ENCODE measurements around the gene ARRDC3.

Gene ARRDC3

GRCh38 chr5:91373006-91373405, 10.1 kb downstream of the ARRDC3 start:
- TF ChIP-seq SIN3A (IDR thresholded peaks at IDR 0.05; ENCODE audit: borderline replicate concordance, insufficient read depth, low read length) = no peak
- TF ChIP-seq REST (IDR thresholded peaks at IDR 0.05; ENCODE audit: insufficient read depth in 1 of 2, low read depth in 2 of 2, low read length in 2 of 2) = no peak
- TF ChIP-seq POLR2AphosphoS5 (IDR thresholded peaks at IDR 0.05; ENCODE audit: low read depth, low read length) = no peak
- no peak for TF ChIP-seq FOXP2 (optimal IDR thresholded peaks at IDR 0.05; ENCODE audit: borderline replicate concordance, extremely low read depth, extremely low read length, insufficient read depth)
- no peak for TF ChIP-seq TAF1 (IDR thresholded peaks at IDR 0.05; ENCODE audit: borderline replicate concordance, insufficient read depth, low read length)

GRCh38 chr5:91369480-91369879, 13.6 kb downstream of the ARRDC3 start:
- TF ChIP-seq REST (IDR thresholded peaks at IDR 0.05; ENCODE audit: insufficient read depth in 1 of 2, low read depth in 2 of 2, low read length in 2 of 2) (no peak), FOXP2 (optimal IDR thresholded peaks at IDR 0.05; ENCODE audit: borderline replicate concordance, extremely low read depth, extremely low read length, insufficient read depth) (no peak), TAF1 (IDR thresholded peaks at IDR 0.05; ENCODE audit: borderline replicate concordance, insufficient read depth, low read length) (no peak), POLR2AphosphoS5 (IDR thresholded peaks at IDR 0.05; ENCODE audit: low read depth, low read length) (no peak), SIN3A (IDR thresholded peaks at IDR 0.05; ENCODE audit: borderline replicate concordance, insufficient read depth, low read length) (no peak)

GRCh38 chr5:91367908-91368648, 15.0 kb downstream of the ARRDC3 start:
- no peak for TF ChIP-seq POLR2AphosphoS5 (IDR thresholded peaks at IDR 0.05; ENCODE audit: low read depth, low read length)
- no peak for TF ChIP-seq REST (IDR thresholded peaks at IDR 0.05; ENCODE audit: insufficient read depth in 1 of 2, low read depth in 2 of 2, low read length in 2 of 2)
- TF ChIP-seq TAF1 (IDR thresholded peaks at IDR 0.05; ENCODE audit: borderline replicate concordance, insufficient read depth, low read length) = no peak
- no peak for TF ChIP-seq SIN3A (IDR thresholded peaks at IDR 0.05; ENCODE audit: borderline replicate concordance, insufficient read depth, low read length)
- no peak for TF ChIP-seq FOXP2 (optimal IDR thresholded peaks at IDR 0.05; ENCODE audit: borderline replicate concordance, extremely low read depth, extremely low read length, insufficient read depth)

- no peak for TF ChIP-seq POLR2AphosphoS5 (IDR thresholded peaks at IDR 0.05; ENCODE audit: low read depth, low read length)
- TF ChIP-seq REST (IDR thresholded peaks at IDR 0.05; ENCODE audit: insufficient read depth in 1 of 2, low read depth in 2 of 2, low read length in 2 of 2) = no peak
- TF ChIP-seq TAF1 (IDR thresholded peaks at IDR 0.05; ENCODE audit: borderline replicate concordance, insufficient read depth, low read length) = no peak
- no peak for TF ChIP-seq FOXP2 (optimal IDR thresholded peaks at IDR 0.05; ENCODE audit: borderline replicate concordance, extremely low read depth, extremely low read length, insufficient read depth)
- no peak for TF ChIP-seq SIN3A (IDR thresholded peaks at IDR 0.05; ENCODE audit: borderline replicate concordance, insufficient read depth, low read length)
Observed at GRCh38 chr5:91367344-91367743, 15.8 kb downstream of the ARRDC3 start.
